Liver (tissue), 3 donors: ENCODE measurements around the gene ZNF366.

Experiments
- GABPA ChIP-seq, 2 donors: IDR thresholded peaks in 1 of 2; conservative IDR thresholded peaks in 1 of 2; 2 replicates each; pipeline ENCODE4 v1.6.1; 2016; ENCODE audit warnings: antibody characterized with exemption in 2 of 2, mild to moderate bottlenecking in 1 of 2, moderate library complexity in 1 of 2
- TAF1 ChIP-seq: conservative IDR thresholded peaks from 2 replicates; pipeline ENCODE4 v1.6.1; 2016; ENCODE audit warnings: antibody characterized with exemption, mild to moderate bottlenecking
- YY1 ChIP-seq: IDR thresholded peaks from 2 replicates; pipeline ENCODE4 v1.6.1; 2016; ENCODE audit warnings: antibody characterized with exemption, mild to moderate bottlenecking
- TF ChIP-seq, protein P1 (sequence below): fragments of 150-350 bp; IDR thresholded peaks from 2 replicates; pipeline ENCODE4 v1.5.1; 2017; ENCODE audit warnings: improper control_type of control experiment, low read depth, low read length; ENCODE audit not compliant: missing input control
- TF ChIP-seq, protein P2 (sequence below): IDR thresholded peaks from 2 replicates; pipeline ENCODE4 v1.6.1; 2016; ENCODE audit warnings: antibody characterized with exemption
- donor health status: healthy.
- donor health status: healthy.

DNA sequence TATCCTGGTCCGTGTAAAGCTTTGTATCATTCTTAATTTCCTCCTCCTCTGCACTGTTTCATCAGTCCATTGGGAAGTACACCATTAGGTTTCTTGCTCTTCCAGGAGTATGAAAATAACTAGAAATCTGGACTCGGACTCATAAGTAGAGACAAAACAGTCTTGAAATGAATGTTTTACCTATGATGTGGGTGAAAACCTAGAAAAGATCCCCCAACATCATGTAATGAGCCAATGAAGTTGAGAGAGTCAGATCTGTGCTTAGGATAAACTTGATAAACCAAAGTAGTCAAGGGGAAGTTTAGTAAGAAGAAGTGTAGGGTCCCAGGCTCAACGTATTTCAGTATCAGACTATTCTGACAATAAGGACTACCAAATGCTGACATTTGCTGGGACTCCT lies 25.2 kb downstream of the ZNF366 start:
- TF ChIP-seq, protein P1, sequence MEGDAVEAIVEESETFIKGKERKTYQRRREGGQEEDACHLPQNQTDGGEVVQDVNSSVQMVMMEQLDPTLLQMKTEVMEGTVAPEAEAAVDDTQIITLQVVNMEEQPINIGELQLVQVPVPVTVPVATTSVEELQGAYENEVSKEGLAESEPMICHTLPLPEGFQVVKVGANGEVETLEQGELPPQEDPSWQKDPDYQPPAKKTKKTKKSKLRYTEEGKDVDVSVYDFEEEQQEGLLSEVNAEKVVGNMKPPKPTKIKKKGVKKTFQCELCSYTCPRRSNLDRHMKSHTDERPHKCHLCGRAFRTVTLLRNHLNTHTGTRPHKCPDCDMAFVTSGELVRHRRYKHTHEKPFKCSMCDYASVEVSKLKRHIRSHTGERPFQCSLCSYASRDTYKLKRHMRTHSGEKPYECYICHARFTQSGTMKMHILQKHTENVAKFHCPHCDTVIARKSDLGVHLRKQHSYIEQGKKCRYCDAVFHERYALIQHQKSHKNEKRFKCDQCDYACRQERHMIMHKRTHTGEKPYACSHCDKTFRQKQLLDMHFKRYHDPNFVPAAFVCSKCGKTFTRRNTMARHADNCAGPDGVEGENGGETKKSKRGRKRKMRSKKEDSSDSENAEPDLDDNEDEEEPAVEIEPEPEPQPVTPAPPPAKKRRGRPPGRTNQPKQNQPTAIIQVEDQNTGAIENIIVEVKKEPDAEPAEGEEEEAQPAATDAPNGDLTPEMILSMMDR, result no peak
- TF ChIP-seq TAF1 (no peak), YY1 (no peak), GABPA (IDR thresholded peaks at IDR 0.05 in 1 of 2, conservative IDR thresholded peaks at IDR 0.05 in 1 of 2) (no peak)
- TF ChIP-seq, protein P2, sequence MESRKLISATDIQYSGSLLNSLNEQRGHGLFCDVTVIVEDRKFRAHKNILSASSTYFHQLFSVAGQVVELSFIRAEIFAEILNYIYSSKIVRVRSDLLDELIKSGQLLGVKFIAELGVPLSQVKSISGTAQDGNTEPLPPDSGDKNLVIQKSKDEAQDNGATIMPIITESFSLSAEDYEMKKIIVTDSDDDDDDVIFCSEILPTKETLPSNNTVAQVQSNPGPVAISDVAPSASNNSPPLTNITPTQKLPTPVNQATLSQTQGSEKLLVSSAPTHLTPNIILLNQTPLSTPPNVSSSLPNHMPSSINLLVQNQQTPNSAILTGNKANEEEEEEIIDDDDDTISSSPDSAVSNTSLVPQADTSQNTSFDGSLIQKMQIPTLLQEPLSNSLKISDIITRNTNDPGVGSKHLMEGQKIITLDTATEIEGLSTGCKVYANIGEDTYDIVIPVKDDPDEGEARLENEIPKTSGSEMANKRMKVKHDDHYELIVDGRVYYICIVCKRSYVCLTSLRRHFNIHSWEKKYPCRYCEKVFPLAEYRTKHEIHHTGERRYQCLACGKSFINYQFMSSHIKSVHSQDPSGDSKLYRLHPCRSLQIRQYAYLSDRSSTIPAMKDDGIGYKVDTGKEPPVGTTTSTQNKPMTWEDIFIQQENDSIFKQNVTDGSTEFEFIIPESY, result no peak
